Lower leg skin (tissue), 4 donors: Measurements from ENCODE around the gene PCYOX1L. TPM values are rescaled to one million over a fixed set of nuclear protein-coding genes. Genes with fewer than 3 reads are reported as not detected.
A peak's percentile ranks its signal among the peaks of the same experiment; 100 is the strongest.

Source experiments
- DNase-seq, 2 donors: peaks; one replicate each; pipeline ENCODE4 v3.0.0-alpha.2; 2019; ENCODE audit warnings: low spot score in 2 of 2
- H3K4me3 ChIP-seq: fragments of 200-600 bp; sonication (generic); 2 replicates; pipeline ENCODE4 v1.5.1; 2017; ENCODE audit warnings: mild to moderate bottlenecking, low read depth; ENCODE audit not compliant: poor library complexity, severe bottlenecking
- CTCF ChIP-seq, 3 donors: fragments of 450-650 bp; IDR thresholded peaks; one replicate each; pipeline ENCODE4 v1.5.1; 2016; ENCODE audit warnings: antibody characterized with exemption in 3 of 3, mild to moderate bottlenecking in 3 of 3, moderate library complexity in 2 of 3
- POLR2A ChIP-seq, 2 donors: fragments of 450-650 bp; IDR thresholded peaks; one replicate each; pipeline ENCODE4 v1.6.1; 2016 to 2017; ENCODE audit warnings: antibody characterized with exemption in 2 of 2, mild to moderate bottlenecking in 1 of 2, moderate library complexity in 1 of 2
- WGBS, 2 donors: methylation state at CpG; one replicate each; pipeline ENCODE4 v1.1.5; 2018; 5-methylcytosine and 5-hydroxymethylcytosine counted together
- intact Hi-C: fragments of 100-400 bp; cut with DNase I; formaldehyde crosslinking; loops from one replicate; pipeline ENCODE4 v1.15.0; 2023; ENCODE audit warnings: low total_unique reads
- total RNA-seq, 4 donors: library from RNA; depleted of rRNA; stranded (reverse); fragments of >200 nt; gene quantifications; one replicate each; pipeline ENCODE4 v1.1.0, GENCODE V29; 2016

PCYOX1L gene
- total RNA-seq, 4 donors from 2014 or later: 2.7 to 5.6 (median 3.9) TPM

GRCh38 chr5:149344151-149344550 is 13.7 kb upstream of the PCYOX1L start:
- 87 to 92% methylated on average over 2 of the region's 2 CpGs for WGBS, 2 donors
- no peak for DNase-seq
- TF ChIP-seq POLR2A (IDR thresholded peaks at IDR 0.05) (no peak), CTCF (IDR thresholded peaks at IDR 0.05) (no peak)
- intact Hi-C loops: no loop called here
- H3K4me3 ChIP-seq: no peak overlapping the region

GRCh38 chr5:149345147-149345891 is 12.5 kb upstream of the PCYOX1L start, which contains the start of gene GRPEL2:
GRPEL2 (plus strand) TSS chr5:149345499; CDS start chr5:149345540, 41 bp downstream.
- peak within 1 kb of the TSS; percentile 78 for H3K4me3 ChIP-seq
- TF ChIP-seq POLR2A (IDR thresholded peaks at IDR 0.05) (no peak), CTCF (IDR thresholded peaks at IDR 0.05) (no peak)
- intact Hi-C loops: no loop called here
- peak; percentile 94 to 98 for DNase-seq
- 0 to 1% methylated on average over 47 to 50 of the region's 54 CpGs for WGBS, 2 donors

DNA sequence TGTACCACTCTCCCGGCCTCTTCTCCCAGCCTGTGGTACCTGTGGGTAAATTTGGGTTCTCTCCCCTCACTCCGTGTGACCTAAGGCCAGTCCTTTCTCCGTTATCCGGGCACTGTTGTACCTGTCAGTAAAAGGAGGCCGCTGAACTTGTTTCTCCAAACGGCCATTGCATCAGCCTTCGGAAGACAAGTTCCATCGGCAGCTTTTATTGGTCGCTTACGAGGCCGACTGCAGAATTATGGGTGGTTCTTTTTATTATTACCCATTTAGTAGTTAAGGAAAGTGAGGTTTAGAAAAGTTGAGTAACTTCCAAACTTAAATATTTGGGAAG is 12.0 kb upstream of the PCYOX1L start:
- TF ChIP-seq CTCF (IDR thresholded peaks at IDR 0.05): no peak
- TF ChIP-seq POLR2A (IDR thresholded peaks at IDR 0.05): no peak
- 0 to 2% methylated on average over 11 of the region's 11 CpGs for WGBS, 2 donors
- no peak for DNase-seq
- intact Hi-C loops: no loop called here
- peak overlapping the region; percentile 78 for H3K4me3 ChIP-seq

DNA sequence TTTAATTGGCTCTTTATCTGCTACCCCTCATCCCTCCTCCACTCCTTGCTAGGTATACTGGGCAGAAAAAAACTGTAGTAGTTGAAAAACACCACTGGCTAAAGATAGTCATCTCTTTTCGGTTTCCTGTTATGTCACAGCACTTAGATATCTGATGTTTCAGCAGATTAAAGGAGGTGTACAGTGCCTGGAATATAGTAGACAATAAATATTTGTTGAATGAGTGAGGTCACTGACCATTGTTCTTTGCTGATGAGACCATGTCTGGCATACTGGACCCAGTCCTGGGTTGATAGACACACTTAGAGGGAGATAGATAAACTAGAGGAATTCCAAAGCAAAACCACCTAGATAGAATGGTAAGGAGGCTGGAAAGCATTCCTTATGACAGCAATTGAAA is 9.3 kb upstream of the PCYOX1L start:
- H3K4me3 ChIP-seq: no peak overlapping the region
- no peak for DNase-seq
- intact Hi-C loops: no loop called here
- WGBS, 2 donors: 67% methylated on average over 1 of the region's 1 CpG
- TF ChIP-seq POLR2A (IDR thresholded peaks at IDR 0.05) (no peak), CTCF (IDR thresholded peaks at IDR 0.05) (no peak)

- DNase-seq: no peak
- no peak overlapping the region for H3K4me3 ChIP-seq
- TF ChIP-seq CTCF (IDR thresholded peaks at IDR 0.05): no peak
- no peak for TF ChIP-seq POLR2A (IDR thresholded peaks at IDR 0.05)
- 92 to 98% methylated on average over 4 of the region's 4 CpGs for WGBS, 2 donors
- intact Hi-C loops: no loop called here
Measured at GRCh38 chr5:149349382-149349781, 8.5 kb upstream of the PCYOX1L start.

DNA sequence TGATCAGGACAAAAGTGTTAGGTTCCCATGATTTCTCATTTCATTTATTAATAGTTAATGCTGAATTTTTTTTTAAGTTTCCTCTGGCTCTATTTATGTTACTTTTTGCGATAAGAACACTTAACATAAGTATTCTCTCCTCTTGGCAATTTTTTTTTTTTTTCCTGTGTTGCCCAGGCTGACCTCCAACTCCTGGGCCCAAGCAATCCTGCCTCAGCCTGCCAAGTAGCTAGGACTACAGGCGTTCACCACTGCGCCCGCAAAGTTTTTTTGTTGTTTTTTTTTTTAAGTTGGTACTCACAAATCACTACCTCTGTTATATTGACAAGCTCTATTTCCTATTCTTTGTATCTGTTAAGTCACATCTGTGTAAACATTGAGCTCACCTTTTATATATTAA is 5.7 kb upstream of the PCYOX1L start:
- H3K4me3 ChIP-seq: no peak overlapping the region
- peak in 1 of 2 donors; percentile 29 for DNase-seq
- no peak for TF ChIP-seq CTCF (IDR thresholded peaks at IDR 0.05)
- 81 to 90% methylated on average over 4 of the region's 4 CpGs for WGBS, 2 donors
- intact Hi-C loops: no loop called here
